AG09319 (cell line): ENCODE results near the gene SMAD1.

ENCODE experiments used
- DNase-seq: peaks from one replicate; pipeline ENCODE4 v3.0.0-alpha.2; 2010; ENCODE audit warnings: low read depth; ENCODE audit errors: extremely low read depth
- CTCF ChIP-seq: IDR thresholded peaks from 2 replicates; pipeline ENCODE4 v1.5.1; 2011; ENCODE audit warnings: low read depth, mild to moderate bottlenecking, inconsistent platforms, low read length, moderate library complexity

The SMAD1 gene

GRCh38 chr4:145602129-145602760, 120.6 kb downstream of the SMAD1 start:
- DNase-seq, result no peak
- no peak for TF ChIP-seq CTCF

GRCh38 chr4:145605941-145606340, 124.3 kb downstream of the SMAD1 start:
- no peak for TF ChIP-seq CTCF
- DNase-seq, result no peak
